Measurements from ENCODE around the gene IL18R1. TPM values are rescaled to one million over a fixed set of nuclear protein-coding genes. Genes with fewer than 3 reads are reported as not detected.

IL18R1 gene
- total and polyA plus RNA-seq, 9 of the 15 experiments (the other 6 are each of a cell fraction or from before 2014, with no cell fraction given), result 0.55 to 10.0 (median 2.5) TPM

DNA sequence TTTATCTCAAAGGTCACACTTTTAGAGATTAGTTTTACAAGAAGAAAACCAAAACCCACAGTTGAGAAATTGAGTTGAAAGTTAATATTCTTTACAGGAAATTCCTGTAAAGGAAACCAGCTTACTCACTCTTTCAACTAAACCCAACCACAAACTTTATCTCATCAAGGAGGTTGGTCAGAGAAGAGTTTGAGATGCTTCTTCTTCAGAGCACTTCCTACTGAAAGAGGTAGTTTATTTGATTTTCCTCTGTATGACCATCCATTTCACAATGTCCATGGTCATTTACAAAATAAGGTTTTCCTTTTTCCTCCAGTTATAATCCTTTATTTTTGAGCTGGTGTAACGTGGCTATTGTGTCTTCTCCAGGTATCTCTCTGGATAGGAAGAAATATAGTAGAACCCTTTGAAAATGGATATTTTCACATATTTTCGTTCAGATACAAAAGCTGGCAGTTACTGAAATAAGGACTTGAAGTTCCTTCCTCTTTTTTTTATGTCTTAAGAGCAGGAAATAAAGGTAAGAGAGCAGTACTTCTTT is 62.9 kb downstream of the IL18R1 start (continued):
- TF ChIP-seq OTX1 (CRISPR knock-in tag; IDR thresholded peaks at IDR 0.05) (0 out of 2 replicates have a peak, but pooled peaks have one; percentile 32), NR2C2 (CRISPR knock-in tag; IDR thresholded peaks at IDR 0.05) (no peak), NR2C2 (tag; IDR thresholded peaks at IDR 0.05) (peak; percentile 53; the same call in 1 of the 2 replicates), L3MBTL2 (IDR thresholded peaks at IDR 0.05) (no peak), KDM5B (IDR thresholded peaks at IDR 0.05; ENCODE audit: insufficient replicate concordance, low read depth, low read length) (no peak), HOXB6 (CRISPR knock-in tag; IDR thresholded peaks at IDR 0.05; ENCODE audit: borderline replicate concordance) (no peak), RAD21 (CRISPR knock-in tag; conservative IDR thresholded peaks at IDR 0.05 in 1 of 2, IDR thresholded peaks at IDR 0.05 in 1 of 2) (peak in 1 of 2 experiments; percentile 34; a peak in 2 of 4 replicates), FIP1L1 (IDR thresholded peaks at IDR 0.05; ENCODE audit: low read depth, low read length, poor library complexity, severe bottlenecking) (no peak), MEF2D (tag; conservative IDR thresholded peaks at IDR 0.05; ENCODE audit: low read depth) (no peak), SMC3 (conservative IDR thresholded peaks at IDR 0.05; ENCODE audit: insufficient read depth, low read depth, low read length) (no peak), ZNF766 (CRISPR knock-in tag; conservative IDR thresholded peaks at IDR 0.05) (peak; percentile 79), ZNF444 (CRISPR knock-in tag; IDR thresholded peaks at IDR 0.05) (no peak), ZBTB1 (CRISPR knock-in tag; IDR thresholded peaks at IDR 0.05; ENCODE audit: borderline replicate concordance, low read depth) (no peak), RNF2 (IDR thresholded peaks at IDR 0.05) (0 out of 2 replicates have a peak, but pooled peaks have one; percentile 67), DDX20 (tag; IDR thresholded peaks at IDR 0.05; ENCODE audit: low read depth) (0 out of 2 replicates have a peak, but pooled peaks have one; percentile 26), NFE2 (IDR thresholded peaks at IDR 0.05; ENCODE audit: low read depth) (peak; percentile 88), CTBP1 (IDR thresholded peaks at IDR 0.05; ENCODE audit: borderline replicate concordance) (peak; percentile 91), TCF7L2 (IDR thresholded peaks at IDR 0.05; ENCODE audit: low read depth, low read length) (no peak), NELFE (IDR thresholded peaks at IDR 0.05; ENCODE audit: insufficient read depth, insufficient read length) (no peak), E2F3 (CRISPR knock-in tag; IDR thresholded peaks at IDR 0.05) (no peak), CBFB (CRISPR knock-in tag; IDR thresholded peaks at IDR 0.05) (no peak)
- TF ChIP-seq, protein P1, sequence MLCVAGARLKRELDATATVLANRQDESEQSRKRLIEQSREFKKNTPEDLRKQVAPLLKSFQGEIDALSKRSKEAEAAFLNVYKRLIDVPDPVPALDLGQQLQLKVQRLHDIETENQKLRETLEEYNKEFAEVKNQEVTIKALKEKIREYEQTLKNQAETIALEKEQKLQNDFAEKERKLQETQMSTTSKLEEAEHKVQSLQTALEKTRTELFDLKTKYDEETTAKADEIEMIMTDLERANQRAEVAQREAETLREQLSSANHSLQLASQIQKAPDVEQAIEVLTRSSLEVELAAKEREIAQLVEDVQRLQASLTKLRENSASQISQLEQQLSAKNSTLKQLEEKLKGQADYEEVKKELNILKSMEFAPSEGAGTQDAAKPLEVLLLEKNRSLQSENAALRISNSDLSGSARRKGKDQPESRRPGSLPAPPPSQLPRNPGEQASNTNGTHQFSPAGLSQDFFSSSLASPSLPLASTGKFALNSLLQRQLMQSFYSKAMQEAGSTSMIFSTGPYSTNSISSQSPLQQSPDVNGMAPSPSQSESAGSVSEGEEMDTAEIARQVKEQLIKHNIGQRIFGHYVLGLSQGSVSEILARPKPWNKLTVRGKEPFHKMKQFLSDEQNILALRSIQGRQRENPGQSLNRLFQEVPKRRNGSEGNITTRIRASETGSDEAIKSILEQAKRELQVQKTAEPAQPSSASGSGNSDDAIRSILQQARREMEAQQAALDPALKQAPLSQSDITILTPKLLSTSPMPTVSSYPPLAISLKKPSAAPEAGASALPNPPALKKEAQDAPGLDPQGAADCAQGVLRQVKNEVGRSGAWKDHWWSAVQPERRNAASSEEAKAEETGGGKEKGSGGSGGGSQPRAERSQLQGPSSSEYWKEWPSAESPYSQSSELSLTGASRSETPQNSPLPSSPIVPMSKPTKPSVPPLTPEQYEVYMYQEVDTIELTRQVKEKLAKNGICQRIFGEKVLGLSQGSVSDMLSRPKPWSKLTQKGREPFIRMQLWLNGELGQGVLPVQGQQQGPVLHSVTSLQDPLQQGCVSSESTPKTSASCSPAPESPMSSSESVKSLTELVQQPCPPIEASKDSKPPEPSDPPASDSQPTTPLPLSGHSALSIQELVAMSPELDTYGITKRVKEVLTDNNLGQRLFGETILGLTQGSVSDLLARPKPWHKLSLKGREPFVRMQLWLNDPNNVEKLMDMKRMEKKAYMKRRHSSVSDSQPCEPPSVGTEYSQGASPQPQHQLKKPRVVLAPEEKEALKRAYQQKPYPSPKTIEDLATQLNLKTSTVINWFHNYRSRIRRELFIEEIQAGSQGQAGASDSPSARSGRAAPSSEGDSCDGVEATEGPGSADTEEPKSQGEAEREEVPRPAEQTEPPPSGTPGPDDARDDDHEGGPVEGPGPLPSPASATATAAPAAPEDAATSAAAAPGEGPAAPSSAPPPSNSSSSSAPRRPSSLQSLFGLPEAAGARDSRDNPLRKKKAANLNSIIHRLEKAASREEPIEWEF (CRISPR knock-in tag; IDR thresholded peaks at IDR 0.05), result no peak
- TF ChIP-seq, protein P2, sequence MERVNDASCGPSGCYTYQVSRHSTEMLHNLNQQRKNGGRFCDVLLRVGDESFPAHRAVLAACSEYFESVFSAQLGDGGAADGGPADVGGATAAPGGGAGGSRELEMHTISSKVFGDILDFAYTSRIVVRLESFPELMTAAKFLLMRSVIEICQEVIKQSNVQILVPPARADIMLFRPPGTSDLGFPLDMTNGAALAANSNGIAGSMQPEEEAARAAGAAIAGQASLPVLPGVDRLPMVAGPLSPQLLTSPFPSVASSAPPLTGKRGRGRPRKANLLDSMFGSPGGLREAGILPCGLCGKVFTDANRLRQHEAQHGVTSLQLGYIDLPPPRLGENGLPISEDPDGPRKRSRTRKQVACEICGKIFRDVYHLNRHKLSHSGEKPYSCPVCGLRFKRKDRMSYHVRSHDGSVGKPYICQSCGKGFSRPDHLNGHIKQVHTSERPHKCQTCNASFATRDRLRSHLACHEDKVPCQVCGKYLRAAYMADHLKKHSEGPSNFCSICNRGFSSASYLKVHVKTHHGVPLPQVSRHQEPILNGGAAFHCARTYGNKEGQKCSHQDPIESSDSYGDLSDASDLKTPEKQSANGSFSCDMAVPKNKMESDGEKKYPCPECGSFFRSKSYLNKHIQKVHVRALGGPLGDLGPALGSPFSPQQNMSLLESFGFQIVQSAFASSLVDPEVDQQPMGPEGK (CRISPR knock-in tag; IDR thresholded peaks at IDR 0.05; ENCODE audit: borderline replicate concordance), result no peak

Data from K562 (cell line).